Liver (tissue), 9 donors: ENCODE results near the gene PMS1. TPM values are rescaled to one million over a fixed set of nuclear protein-coding genes. Genes with fewer than 3 reads are reported as not detected.
"Not testable (repeated sequence)": the region's sequence is repeated elsewhere in the genome, so short reads cannot be mapped to it uniquely, and the experiment has no call there.

Experiments
- DNase-seq: peaks from one replicate; pipeline ENCODE4 v3.0.0-alpha.2; 2017; ENCODE audit warnings: low spot score
- H3K27ac ChIP-seq, 2 donors: one replicate each; pipeline ENCODE4 v1.7.0; 2013; ENCODE audit warnings: inconsistent platforms in 2 of 2, low read length in 2 of 2, control low read depth in 1 of 2, low read depth in 1 of 2, mild to moderate bottlenecking in 1 of 2
- H3K27me3 ChIP-seq, 4 donors: one replicate each; pipeline versions ENCODE4 v1.6.1 to v1.7.0; 2013; ENCODE audit warnings: low read length in 3 of 4, inconsistent platforms in 1 of 4, mild to moderate bottlenecking in 1 of 4, moderate library complexity in 1 of 4; ENCODE audit not compliant: control insufficient read depth in 4 of 4, insufficient read depth in 4 of 4
- H3K36me3 ChIP-seq, 4 donors: one replicate each; pipeline versions ENCODE4 v1.6.1 to v1.7.0; 2013; ENCODE audit warnings: low read length in 3 of 4, mild to moderate bottlenecking in 3 of 4, low read depth in 1 of 4, moderate library complexity in 1 of 4; ENCODE audit not compliant: control insufficient read depth in 4 of 4, insufficient read depth in 3 of 4
- H3K4me1 ChIP-seq, 4 donors: one replicate each; pipeline versions ENCODE4 v1.6.1 to v1.7.0; 2013; ENCODE audit warnings: low read length in 3 of 4, mild to moderate bottlenecking in 3 of 4, moderate library complexity in 1 of 4; ENCODE audit not compliant: control insufficient read depth in 4 of 4, insufficient read depth in 4 of 4
- H3K4me3 ChIP-seq, 3 donors: one replicate each; pipeline versions ENCODE4 v1.6.1 to v1.7.0; 2013; ENCODE audit warnings: low read length in 3 of 3, control low read depth in 1 of 3, low read depth in 1 of 3, mild to moderate bottlenecking in 1 of 3
- H3K9ac ChIP-seq, 2 donors: one replicate each; pipeline ENCODE4 v1.7.0; 2013; ENCODE audit warnings: low read length in 2 of 2, mild to moderate bottlenecking in 2 of 2, moderate library complexity in 2 of 2, control low read depth in 1 of 2, low read depth in 1 of 2
- H3K9me3 ChIP-seq, 4 donors: one replicate each; pipeline versions ENCODE4 v1.6.1 to v1.7.0; 2013; ENCODE audit warnings: low read length in 3 of 4; ENCODE audit not compliant: control insufficient read depth in 4 of 4
- EGR1 ChIP-seq, 2 donors: IDR thresholded peaks; 2 replicates each; pipeline ENCODE4 v1.6.1; 2016 to 2018; ENCODE audit warnings: antibody characterized with exemption in 2 of 2, low read depth in 2 of 2
- FOXA1 ChIP-seq: IDR thresholded peaks from 2 replicates; pipeline ENCODE4 v1.6.1; 2016; ENCODE audit warnings: antibody characterized with exemption
- FOXA2 ChIP-seq: IDR thresholded peaks from 2 replicates; pipeline ENCODE4 v1.6.1; 2016; ENCODE audit warnings: antibody characterized with exemption
- GABPA ChIP-seq, 2 donors: IDR thresholded peaks in 1 of 2; conservative IDR thresholded peaks in 1 of 2; 2 replicates each; pipeline ENCODE4 v1.6.1; 2016; ENCODE audit warnings: antibody characterized with exemption in 2 of 2, mild to moderate bottlenecking in 1 of 2, moderate library complexity in 1 of 2
- HNF4A ChIP-seq, 2 donors: conservative IDR thresholded peaks; 2 replicates each; pipeline ENCODE4 v1.6.1; 2016; ENCODE audit warnings: antibody characterized with exemption in 2 of 2, mild to moderate bottlenecking in 2 of 2
- HNF4G ChIP-seq: IDR thresholded peaks from 2 replicates; pipeline ENCODE4 v1.6.1; 2016; ENCODE audit warnings: antibody characterized with exemption
- JUND ChIP-seq, 2 donors: IDR thresholded peaks; 2 replicates each; pipeline ENCODE4 v1.6.1; 2016; ENCODE audit warnings: antibody characterized with exemption in 2 of 2
- NR2F2 ChIP-seq: IDR thresholded peaks from 2 replicates; pipeline ENCODE4 v1.6.1; 2016; ENCODE audit warnings: antibody characterized with exemption
- RAD21 ChIP-seq, 2 donors: IDR thresholded peaks; 2 replicates each; pipeline ENCODE4 v1.6.1; 2016; ENCODE audit warnings: antibody characterized with exemption in 2 of 2, mild to moderate bottlenecking in 2 of 2
- RXRA ChIP-seq, 2 donors: IDR thresholded peaks; 2 replicates each; pipeline ENCODE4 v1.6.1; 2017 to 2018; ENCODE audit warnings: antibody characterized with exemption in 2 of 2, mild to moderate bottlenecking in 1 of 2
- SP1 ChIP-seq: IDR thresholded peaks from 2 replicates; pipeline ENCODE4 v1.6.1; 2018; ENCODE audit warnings: antibody characterized with exemption, mild to moderate bottlenecking
- TAF1 ChIP-seq: conservative IDR thresholded peaks from 2 replicates; pipeline ENCODE4 v1.6.1; 2016; ENCODE audit warnings: antibody characterized with exemption, mild to moderate bottlenecking
- YY1 ChIP-seq: IDR thresholded peaks from 2 replicates; pipeline ENCODE4 v1.6.1; 2016; ENCODE audit warnings: antibody characterized with exemption, mild to moderate bottlenecking
- ZBTB33 ChIP-seq: IDR thresholded peaks from 2 replicates; pipeline ENCODE4 v1.6.1; 2016; ENCODE audit warnings: antibody characterized with exemption
- WGBS: extraction: QIAGEN DNeasy Blood & Tissue Kit; methylation state at CpG from one replicate; pipeline ENCODE4 v1.1.7; 2013; 5-methylcytosine and 5-hydroxymethylcytosine counted together
- polyA plus RNA-seq, 2 donors: library from polyadenylated mRNA; stranded (reverse) in 1 of 2; unstranded in 1 of 2; fragments of 200-250 nt in 1 of 2; fragments of >200 nt in 1 of 2; fragmentation: Nextera tagmentation in 1 of 2; extraction: Ambion mirVana in 1 of 2; gene quantifications; one replicate each; pipeline versions ENCODE4 v1.2.1 to v1.2.3, GENCODE V29; 2013 to 2015
- total RNA-seq, 2 donors: library from RNA; depleted of rRNA; stranded (reverse); fragments of >200 nt; gene quantifications; one replicate each; pipeline ENCODE4 v1.2.3, GENCODE V29; 2014
- TF ChIP-seq, protein P1 (sequence below): IDR thresholded peaks from 2 replicates; pipeline ENCODE4 v1.6.1; 2016; ENCODE audit warnings: antibody characterized with exemption
- TF ChIP-seq, protein P2 (sequence below): IDR thresholded peaks from 2 replicates; pipeline ENCODE4 v1.6.1; 2016; ENCODE audit warnings: antibody characterized with exemption
- TF ChIP-seq, protein P3 (sequence below): fragments of 150-350 bp; IDR thresholded peaks from 2 replicates; pipeline ENCODE4 v1.5.1; 2017; ENCODE audit warnings: improper control_type of control experiment, low read depth, low read length; ENCODE audit not compliant: missing input control
- donor health status: healthy.
- donor health status: healthy.
- donor health status: healthy.
- donor health status: healthy.
- donor health status: healthy.

The PMS1 gene
- total and polyA plus RNA-seq, 4 donors, result 3.0 to 19.2 (median 8.7) TPM

- TF ChIP-seq FOXA2 (no peak), HNF4A (conservative IDR thresholded peaks at IDR 0.05) (no peak), HNF4G (no peak), FOXA1 (no peak), YY1 (no peak), RAD21 (IDR thresholded peaks at IDR 0.05) (no peak), ZBTB33 (no peak), EGR1 (IDR thresholded peaks at IDR 0.05; ENCODE audit: low read depth in 2 of 2) (no peak), GABPA (IDR thresholded peaks at IDR 0.05 in 1 of 2, conservative IDR thresholded peaks at IDR 0.05 in 1 of 2) (no peak), SP1 (no peak), NR2F2 (no peak), RXRA (IDR thresholded peaks at IDR 0.05) (no peak), TAF1 (no peak), JUND (IDR thresholded peaks at IDR 0.05) (no peak)
- TF ChIP-seq, protein P1, sequence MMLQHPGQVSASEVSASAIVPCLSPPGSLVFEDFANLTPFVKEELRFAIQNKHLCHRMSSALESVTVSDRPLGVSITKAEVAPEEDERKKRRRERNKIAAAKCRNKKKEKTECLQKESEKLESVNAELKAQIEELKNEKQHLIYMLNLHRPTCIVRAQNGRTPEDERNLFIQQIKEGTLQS, result no peak
- TF ChIP-seq, protein P2, sequence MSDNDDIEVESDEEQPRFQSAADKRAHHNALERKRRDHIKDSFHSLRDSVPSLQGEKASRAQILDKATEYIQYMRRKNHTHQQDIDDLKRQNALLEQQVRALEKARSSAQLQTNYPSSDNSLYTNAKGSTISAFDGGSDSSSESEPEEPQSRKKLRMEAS, result no peak
- TF ChIP-seq, protein P3, sequence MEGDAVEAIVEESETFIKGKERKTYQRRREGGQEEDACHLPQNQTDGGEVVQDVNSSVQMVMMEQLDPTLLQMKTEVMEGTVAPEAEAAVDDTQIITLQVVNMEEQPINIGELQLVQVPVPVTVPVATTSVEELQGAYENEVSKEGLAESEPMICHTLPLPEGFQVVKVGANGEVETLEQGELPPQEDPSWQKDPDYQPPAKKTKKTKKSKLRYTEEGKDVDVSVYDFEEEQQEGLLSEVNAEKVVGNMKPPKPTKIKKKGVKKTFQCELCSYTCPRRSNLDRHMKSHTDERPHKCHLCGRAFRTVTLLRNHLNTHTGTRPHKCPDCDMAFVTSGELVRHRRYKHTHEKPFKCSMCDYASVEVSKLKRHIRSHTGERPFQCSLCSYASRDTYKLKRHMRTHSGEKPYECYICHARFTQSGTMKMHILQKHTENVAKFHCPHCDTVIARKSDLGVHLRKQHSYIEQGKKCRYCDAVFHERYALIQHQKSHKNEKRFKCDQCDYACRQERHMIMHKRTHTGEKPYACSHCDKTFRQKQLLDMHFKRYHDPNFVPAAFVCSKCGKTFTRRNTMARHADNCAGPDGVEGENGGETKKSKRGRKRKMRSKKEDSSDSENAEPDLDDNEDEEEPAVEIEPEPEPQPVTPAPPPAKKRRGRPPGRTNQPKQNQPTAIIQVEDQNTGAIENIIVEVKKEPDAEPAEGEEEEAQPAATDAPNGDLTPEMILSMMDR, result no peak
- Histone ChIP-seq H3K4me3 (no peak overlapping the region), H3K4me1 (peaks cover 0 to 2% (median 0%) of the 10 kb centered on the region in 4 donors), H3K27me3 (no peaks in the 10 kb centered on the region), H3K27ac (no peak overlapping the region), H3K36me3 (peaks cover 0 to 22% (median 10%) of the 10 kb centered on the region in 4 donors), H3K9ac (no peak overlapping the region), H3K9me3 (no peaks in the 10 kb centered on the region)
- 59% methylated on average over 2 of the region's 2 CpGs for WGBS
- no peak for DNase-seq
Measured at GRCh38 chr2:189756311-189756952, 27.8 kb upstream of the PMS1 start.

DNA sequence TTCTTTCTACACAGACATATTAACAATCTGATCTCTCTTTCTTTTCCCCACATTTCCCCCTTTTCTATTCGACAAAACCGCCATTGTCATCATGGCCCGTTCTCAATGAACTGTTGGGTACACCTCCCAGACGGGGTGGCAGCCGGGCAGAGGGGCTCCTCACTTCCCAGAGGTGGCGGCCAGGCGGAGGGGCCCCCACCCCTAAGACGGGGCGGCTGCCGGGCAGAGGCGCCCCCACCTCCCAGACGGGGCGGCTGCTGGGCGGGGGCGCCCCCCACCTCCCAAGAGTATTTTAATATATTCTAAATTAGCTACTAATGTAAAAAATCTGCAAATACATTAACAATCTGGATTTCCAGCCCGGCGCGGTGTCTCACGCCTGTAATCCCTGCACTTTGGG, 24.1 kb upstream of the PMS1 start:
- H3K9ac ChIP-seq, H3K27me3 ChIP-seq, H3K9me3 ChIP-seq, H3K27ac ChIP-seq, DNase-seq, H3K36me3 ChIP-seq, H3K4me3 ChIP-seq: not testable (repeated sequence)
- WGBS, result 99% methylated on average over 17 of the region's 19 CpGs
- H3K4me1 ChIP-seq, result peaks cover 0 to 17% (median 15%) of the 10 kb centered on the region in 4 donors
